WTC11 (cell line): ENCODE measurements around the gene COL19A1. TPM values are rescaled to one million over a fixed set of nuclear protein-coding genes. Genes with fewer than 3 reads are reported as not detected.

Experiments used
- ARID4B ChIP-seq: sonication (generic); formaldehyde crosslinking; IDR thresholded peaks from 2 replicates; pipeline ENCODE4 v1.8.0; 2023; ENCODE audit warnings: missing genetic modification reagents, mild to moderate bottlenecking, borderline replicate concordance
- ATF2 ChIP-seq: sonication (generic); formaldehyde crosslinking; IDR thresholded peaks from 2 replicates; pipeline ENCODE4 v1.8.1; 2022; ENCODE audit warnings: low read depth, missing genetic modification reagents, borderline replicate concordance
- E2F1 ChIP-seq: sonication (generic); formaldehyde crosslinking; IDR thresholded peaks from 2 replicates; pipeline ENCODE4 v1.8.0; 2022; ENCODE audit warnings: mild to moderate bottlenecking, missing genetic modification reagents
- E2F5 ChIP-seq: sonication (generic); formaldehyde crosslinking; IDR thresholded peaks from 2 replicates; pipeline ENCODE4 v1.8.1; 2022; ENCODE audit warnings: mild to moderate bottlenecking, moderate library complexity, missing genetic modification reagents
- NFATC4 ChIP-seq: fragments of 250-450 bp; sonication (Bioruptor Pico); IDR thresholded peaks from 2 replicates; pipeline ENCODE4 v1.9.0; 2021; ENCODE audit warnings: mild to moderate bottlenecking
- RELA ChIP-seq: sonication (generic); formaldehyde crosslinking; IDR thresholded peaks from 2 replicates; pipeline ENCODE4 v1.8.1; 2022; ENCODE audit warnings: missing genetic modification reagents, mild to moderate bottlenecking, borderline replicate concordance
- STAT6 ChIP-seq: sonication (generic); formaldehyde crosslinking; conservative IDR thresholded peaks from 2 replicates; pipeline ENCODE4 v1.8.1; 2023; ENCODE audit warnings: mild to moderate bottlenecking, low read depth, missing genetic modification reagents, moderate library complexity
- ZNF138 ChIP-seq: sonication (generic); formaldehyde crosslinking; conservative IDR thresholded peaks from 2 replicates; pipeline ENCODE4 v1.8.1; 2022; ENCODE audit warnings: mild to moderate bottlenecking, moderate library complexity, missing genetic modification reagents
- ZNF263 ChIP-seq: sonication (generic); formaldehyde crosslinking; IDR thresholded peaks from 2 replicates; pipeline ENCODE4 v1.8.1; 2022; ENCODE audit warnings: low read depth, mild to moderate bottlenecking, moderate library complexity, missing genetic modification reagents
- ZNF416 ChIP-seq: fragments of 250-450 bp; sonication (Bioruptor Pico); IDR thresholded peaks from 2 replicates; pipeline ENCODE4 v1.9.0; 2021; ENCODE audit warnings: mild to moderate bottlenecking, inconsistent platforms
- ZNF425 ChIP-seq: fragments of 250-450 bp; sonication (Bioruptor Pico); conservative IDR thresholded peaks from 2 replicates; pipeline ENCODE4 v1.9.0; 2021; ENCODE audit warnings: mild to moderate bottlenecking
- ZNF512 ChIP-seq: sonication (generic); formaldehyde crosslinking; IDR thresholded peaks from 2 replicates; pipeline ENCODE4 v1.8.1; 2022; ENCODE audit warnings: missing genetic modification reagents, borderline replicate concordance
- ZNF532 ChIP-seq: fragments of 250-450 bp; sonication (Bioruptor Pico); IDR thresholded peaks from 2 replicates; pipeline ENCODE4 v1.9.0; 2021; ENCODE audit warnings: mild to moderate bottlenecking, borderline replicate concordance
- ZNF671 ChIP-seq: fragments of 250-450 bp; sonication (Bioruptor Pico); IDR thresholded peaks from 2 replicates; pipeline ENCODE4 v1.8.0; 2021; ENCODE audit warnings: mild to moderate bottlenecking
- total RNA-seq: library from RNA; stranded (reverse); gene quantifications from 3 replicates; pipeline ENCODE4 v1.2.3, GENCODE V29; 2021

COL19A1 gene
- total RNA-seq, 1 experiment from 2014 or later = not detected

- TF ChIP-seq ZNF532 (CRISPR knock-in tag) (no peak), STAT6 (CRISPR knock-in tag) (no peak), ATF2 (CRISPR knock-in tag) (no peak), E2F1 (no peak), ZNF263 (CRISPR knock-in tag) (no peak), ZNF671 (CRISPR knock-in tag) (no peak), RELA (no peak), NFATC4 (CRISPR knock-in tag) (no peak), ZNF512 (CRISPR knock-in tag) (no peak), ZNF416 (CRISPR knock-in tag) (no peak), ARID4B (CRISPR knock-in tag) (no peak), ZNF425 (CRISPR knock-in tag) (no peak), E2F5 (CRISPR knock-in tag) (no peak), ZNF138 (CRISPR knock-in tag) (no peak)
Measured at GRCh38 chr6:69917834-69918233, 51.5 kb downstream of the COL19A1 start (continued).
